Upper lobe of left lung (tissue), 4 donors: ENCODE results near the gene PRTFDC1.

ENCODE experiments used
- CTCF ChIP-seq, 6 experiments: fragments of 450-650 bp in 4 of 6; fragments of 200-600 bp in 2 of 6; sonication (generic) in 2 of 6; IDR thresholded peaks; one replicate each; pipeline ENCODE4 v1.5.1; 2016 to 2019; ENCODE audit warnings: antibody characterized with exemption in 6 of 6
- EP300 ChIP-seq, 4 donors: sonication (generic); formaldehyde crosslinking; IDR thresholded peaks; one replicate each; pipeline ENCODE4 v1.5.1; 2017; ENCODE audit warnings: antibody characterized with exemption in 4 of 4, control low read depth in 2 of 4
- POLR2A ChIP-seq, 4 donors: fragments of 450-650 bp; IDR thresholded peaks; one replicate each; pipeline ENCODE4 v1.5.1; 2016 to 2017; ENCODE audit warnings: antibody characterized with exemption in 4 of 4, mild to moderate bottlenecking in 2 of 4
- POLR2AphosphoS5 ChIP-seq, 2 donors: sonication (generic); formaldehyde crosslinking; IDR thresholded peaks; one replicate each; pipeline ENCODE4 v1.5.1; 2017; ENCODE audit warnings: antibody characterized with exemption in 2 of 2

- TF ChIP-seq CTCF (IDR thresholded peaks at IDR 0.05) (no peak), POLR2AphosphoS5 (IDR thresholded peaks at IDR 0.05) (no peak), POLR2A (IDR thresholded peaks at IDR 0.05) (no peak), EP300 (IDR thresholded peaks at IDR 0.05) (no peak)
These were observed 934 bp downstream of the PRTFDC1 start for GRCh38 chr10:24951201-24952142.
